ENCODE results near the gene ROCK2.

- TF ChIP-seq CTCF (IDR thresholded peaks at IDR 0.05), result no peak
- TF ChIP-seq POLR2A (IDR thresholded peaks at IDR 0.05), result no peak
Observed at GRCh38 chr2:11330457-11331142, 13.8 kb downstream of the ROCK2 start.
